Activated CD4-positive, alpha-beta T cell treated with anti-CD3 and anti-CD28 coated beads for 36 hours (primary cell): ENCODE measurements around the gene KCNH5. TPM values are rescaled to one million over a fixed set of nuclear protein-coding genes. Genes with fewer than 3 reads are reported as not detected.
A peak's percentile ranks its signal among the peaks of the same experiment; 100 is the strongest.

Experiments used
- ATAC-seq: fragments of 200-7000 bp; cut with Tn5 transposase; one replicate; pipeline ENCODE4 v1.10.0; 2021; ENCODE audit warnings: mild to moderate bottlenecking, moderate library complexity
- CTCF ChIA-PET: fragments of 350-600 bp; sonication (Branson Sonifier 250); formaldehyde crosslinking; loops from one replicate; lab custom pipeline; 2021; ENCODE audit warnings: antibody characterized with exemption; lab: Charles Lee
- POLR2A ChIA-PET: fragments of 350-600 bp; sonication (Branson Sonifier 250); formaldehyde crosslinking; loops from one replicate; lab custom pipeline; 2021; ENCODE audit warnings: antibody characterized with exemption, inconsistent platforms; lab: Charles Lee
- DNase-seq: peaks from one replicate; pipeline ENCODE4 v3.0.0-alpha.2; 2020
- H3K27ac Mint-ChIP-seq: one replicate; pipeline ENCODE4 v1.8.0; 2021; ENCODE audit warnings: mixed read lengths
- H3K27me3 Mint-ChIP-seq: one replicate; pipeline ENCODE4 v1.8.0; 2021; ENCODE audit warnings: mixed read lengths
- H3K36me3 Mint-ChIP-seq: one replicate; pipeline ENCODE4 v1.8.0; 2021; ENCODE audit warnings: low read depth, mixed read lengths
- H3K4me1 Mint-ChIP-seq: one replicate; pipeline ENCODE4 v1.8.0; 2021; ENCODE audit warnings: mixed read lengths
- H3K4me3 Mint-ChIP-seq: one replicate; pipeline ENCODE4 v1.8.0; 2021; ENCODE audit warnings: mild to moderate bottlenecking, moderate library complexity, mixed read lengths
- H3K9me3 Mint-ChIP-seq: one replicate; pipeline ENCODE4 v1.8.0; 2021; ENCODE audit warnings: low read depth, mixed read lengths
- intact Hi-C, 2 experiments: fragments of 100-400 bp; cut with DNase I in 1 of 2; cut with micrococcal nuclease in 1 of 2; formaldehyde crosslinking; loops; one replicate each; pipeline versions ENCODE4 v1.14.2 to v1.15.1; 2022 to 2024; cut with DNase I, micrococcal nuclease
- total RNA-seq, 2 experiments: library from RNA; stranded (reverse); gene quantifications; one replicate each; pipeline ENCODE4 v1.2.3, GENCODE V29; 2021

KCNH5 gene, protein sequence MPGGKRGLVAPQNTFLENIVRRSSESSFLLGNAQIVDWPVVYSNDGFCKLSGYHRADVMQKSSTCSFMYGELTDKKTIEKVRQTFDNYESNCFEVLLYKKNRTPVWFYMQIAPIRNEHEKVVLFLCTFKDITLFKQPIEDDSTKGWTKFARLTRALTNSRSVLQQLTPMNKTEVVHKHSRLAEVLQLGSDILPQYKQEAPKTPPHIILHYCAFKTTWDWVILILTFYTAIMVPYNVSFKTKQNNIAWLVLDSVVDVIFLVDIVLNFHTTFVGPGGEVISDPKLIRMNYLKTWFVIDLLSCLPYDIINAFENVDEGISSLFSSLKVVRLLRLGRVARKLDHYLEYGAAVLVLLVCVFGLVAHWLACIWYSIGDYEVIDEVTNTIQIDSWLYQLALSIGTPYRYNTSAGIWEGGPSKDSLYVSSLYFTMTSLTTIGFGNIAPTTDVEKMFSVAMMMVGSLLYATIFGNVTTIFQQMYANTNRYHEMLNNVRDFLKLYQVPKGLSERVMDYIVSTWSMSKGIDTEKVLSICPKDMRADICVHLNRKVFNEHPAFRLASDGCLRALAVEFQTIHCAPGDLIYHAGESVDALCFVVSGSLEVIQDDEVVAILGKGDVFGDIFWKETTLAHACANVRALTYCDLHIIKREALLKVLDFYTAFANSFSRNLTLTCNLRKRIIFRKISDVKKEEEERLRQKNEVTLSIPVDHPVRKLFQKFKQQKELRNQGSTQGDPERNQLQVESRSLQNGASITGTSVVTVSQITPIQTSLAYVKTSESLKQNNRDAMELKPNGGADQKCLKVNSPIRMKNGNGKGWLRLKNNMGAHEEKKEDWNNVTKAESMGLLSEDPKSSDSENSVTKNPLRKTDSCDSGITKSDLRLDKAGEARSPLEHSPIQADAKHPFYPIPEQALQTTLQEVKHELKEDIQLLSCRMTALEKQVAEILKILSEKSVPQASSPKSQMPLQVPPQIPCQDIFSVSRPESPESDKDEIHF
- total RNA-seq: not detected

DNA sequence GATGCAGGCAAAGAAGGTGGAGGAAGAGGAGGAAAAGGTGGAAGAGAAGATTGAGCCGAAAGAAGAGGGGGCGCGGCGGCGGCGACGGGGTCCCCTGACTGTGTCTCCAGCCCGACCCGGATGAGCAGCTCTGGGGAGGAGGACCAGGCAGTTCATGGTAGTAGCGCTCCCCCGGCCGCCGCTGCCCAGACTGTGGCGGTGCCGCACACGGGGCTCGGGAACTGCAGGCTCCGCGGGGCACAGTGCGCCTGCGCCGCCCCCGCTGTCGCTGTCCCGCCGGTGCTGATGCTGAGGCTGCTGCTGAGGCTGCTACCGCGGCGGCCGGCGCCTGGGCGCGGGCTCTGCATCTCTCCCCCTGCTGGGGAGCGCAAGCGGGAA is at the start of gene KCNH5:
KCNH5 (minus strand) TSS at position 225 of the 378 bp plus-strand sequence. CDS start 272 bp downstream, outside the sequence.
- no peak within 1 kb of the TSS for H3K4me3 Mint-ChIP-seq
- no peaks in the 10 kb centered on the region for H3K9me3 Mint-ChIP-seq
- peaks cover 36% of the 10 kb centered on the region for H3K27me3 Mint-ChIP-seq
- H3K27ac Mint-ChIP-seq: no peak within 1 kb of the TSS
- H3K4me1 Mint-ChIP-seq: no peaks in the 10 kb centered on the region
- no peaks in the 10 kb centered on the region for H3K36me3 Mint-ChIP-seq
- DNase-seq (peak; percentile 54), ATAC-seq (peak; percentile 80)
- intact Hi-C loops: loop anchor here in 1 of 2 experiments (10.0 kb wide), 1 partner anchor 880 kb away; no protein-coding TSS in a partner anchor
- ChIA-PET POLR2A (no interaction called here), CTCF (no interaction called here)

DNA sequence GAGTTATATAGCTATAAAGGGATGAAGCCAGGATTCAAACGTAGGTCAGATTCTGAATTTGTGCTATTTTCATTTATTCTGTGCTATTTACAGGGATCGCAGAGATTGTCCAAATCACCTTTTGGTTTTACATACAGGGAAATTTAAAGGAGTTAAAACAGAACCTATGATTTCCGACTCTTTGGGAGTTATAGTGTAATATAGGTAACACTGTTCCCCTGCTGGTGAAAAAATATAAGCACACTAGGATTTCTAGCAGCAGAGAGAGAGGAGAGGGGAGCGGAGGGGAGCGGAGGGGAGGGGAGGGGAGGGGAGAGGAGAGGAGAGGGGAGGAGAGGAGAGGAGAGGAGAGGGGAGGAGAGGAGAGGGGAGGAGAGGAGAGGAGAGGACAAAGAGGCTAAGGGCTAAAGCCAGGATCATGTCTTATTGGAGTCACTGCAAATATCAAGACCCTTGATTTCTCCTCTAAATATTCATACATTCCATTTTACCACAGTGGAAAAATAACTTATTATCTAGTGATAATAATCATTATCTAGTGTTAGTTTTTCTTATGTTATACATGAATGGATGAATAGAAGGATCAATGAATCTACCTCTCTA is 46.2 kb upstream of the KCNH5 start:
- intact Hi-C loops: no loop called here
- H3K4me3 Mint-ChIP-seq: no peak overlapping the region
- ChIA-PET POLR2A (no interaction called here), CTCF (no interaction called here)
- no peak overlapping the region for H3K27ac Mint-ChIP-seq
- H3K36me3 Mint-ChIP-seq: no peaks in the 10 kb centered on the region
- H3K27me3 Mint-ChIP-seq: peaks cover 4% of the 10 kb centered on the region
- no peaks in the 10 kb centered on the region for H3K4me1 Mint-ChIP-seq
- no peak for ATAC-seq
- H3K9me3 Mint-ChIP-seq: no peaks in the 10 kb centered on the region
- DNase-seq: no peak

GRCh38 chr14:63088865-63089264 is 43.6 kb upstream of the KCNH5 start:
- Mint-ChIP-seq H3K4me3 (no peak overlapping the region), H3K27me3 (peaks cover 6% of the 10 kb centered on the region), H3K4me1 (no peaks in the 10 kb centered on the region), H3K27ac (no peak overlapping the region), H3K9me3 (peaks cover 4% of the 10 kb centered on the region), H3K36me3 (no peaks in the 10 kb centered on the region)
- POLR2A ChIA-PET: no interaction called here
- ATAC-seq: no peak
- intact Hi-C loops: no loop called here
- DNase-seq: no peak
- CTCF ChIA-PET: no interaction called here

DNA sequence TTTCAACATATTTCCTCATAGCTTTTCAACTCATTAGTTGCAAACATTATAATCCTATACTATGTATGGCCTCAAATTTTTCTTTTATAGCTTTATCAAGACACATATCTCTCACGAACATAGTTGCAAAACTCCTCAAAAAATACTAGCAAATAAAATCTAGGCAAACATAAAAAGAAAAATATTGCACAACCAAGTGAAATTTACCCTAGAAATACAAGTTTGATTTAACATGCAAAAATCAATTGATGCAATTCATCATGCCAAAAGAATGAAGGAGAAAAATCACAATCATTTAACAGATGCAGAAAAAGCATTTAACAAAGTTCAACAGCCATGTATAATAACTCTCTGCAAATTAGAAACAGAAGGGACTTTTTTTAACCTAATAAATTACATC is 33.3 kb upstream of the KCNH5 start:
- no peak for ATAC-seq
- no peak for DNase-seq
- Mint-ChIP-seq H3K4me3 (no peak overlapping the region), H3K27me3 (no peaks in the 10 kb centered on the region), H3K4me1 (no peaks in the 10 kb centered on the region), H3K36me3 (no peaks in the 10 kb centered on the region), H3K9me3 (peaks cover 2% of the 10 kb centered on the region), H3K27ac (no peak overlapping the region)
- ChIA-PET CTCF (no interaction called here), POLR2A (no interaction called here)
- intact Hi-C loops: no loop called here

GRCh38 chr14:63076488-63076887 is 31.2 kb upstream of the KCNH5 start:
- no peak for ATAC-seq
- H3K36me3 Mint-ChIP-seq: no peaks in the 10 kb centered on the region
- ChIA-PET POLR2A (no interaction called here), CTCF (no interaction called here)
- no peaks in the 10 kb centered on the region for H3K4me1 Mint-ChIP-seq
- no peak for DNase-seq
- no peak overlapping the region for H3K27ac Mint-ChIP-seq
- intact Hi-C loops: no loop called here
- H3K4me3 Mint-ChIP-seq: no peak overlapping the region
- no peaks in the 10 kb centered on the region for H3K27me3 Mint-ChIP-seq
- peaks cover 2% of the 10 kb centered on the region for H3K9me3 Mint-ChIP-seq

DNA sequence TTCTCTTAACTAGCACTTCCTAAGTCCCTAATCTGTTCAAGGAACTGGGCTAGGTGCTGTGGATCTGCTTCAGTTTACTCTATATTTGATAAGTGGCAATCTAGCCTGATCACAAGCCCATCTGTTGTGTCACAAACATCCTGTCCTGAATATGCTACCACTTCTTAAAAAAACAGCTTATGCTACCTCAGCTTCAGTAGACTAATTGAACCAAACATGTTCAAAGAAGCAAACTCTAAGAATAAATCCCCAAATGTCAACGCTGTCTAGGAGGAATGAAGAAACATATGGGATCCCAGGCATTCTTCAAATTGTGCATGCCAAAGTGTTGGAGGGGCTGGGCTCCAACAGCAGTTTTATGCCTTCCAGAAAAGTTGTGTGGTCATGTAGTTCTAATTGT is 10.4 kb upstream of the KCNH5 start:
- Mint-ChIP-seq H3K9me3 (no peaks in the 10 kb centered on the region), H3K4me1 (no peaks in the 10 kb centered on the region), H3K27ac (no peak overlapping the region), H3K36me3 (no peaks in the 10 kb centered on the region), H3K4me3 (no peak overlapping the region), H3K27me3 (peaks cover 3% of the 10 kb centered on the region)
- intact Hi-C loops: no loop called here
- ATAC-seq (no peak), DNase-seq (no peak)
- CTCF ChIA-PET: no interaction called here
- POLR2A ChIA-PET: no interaction called here

DNA sequence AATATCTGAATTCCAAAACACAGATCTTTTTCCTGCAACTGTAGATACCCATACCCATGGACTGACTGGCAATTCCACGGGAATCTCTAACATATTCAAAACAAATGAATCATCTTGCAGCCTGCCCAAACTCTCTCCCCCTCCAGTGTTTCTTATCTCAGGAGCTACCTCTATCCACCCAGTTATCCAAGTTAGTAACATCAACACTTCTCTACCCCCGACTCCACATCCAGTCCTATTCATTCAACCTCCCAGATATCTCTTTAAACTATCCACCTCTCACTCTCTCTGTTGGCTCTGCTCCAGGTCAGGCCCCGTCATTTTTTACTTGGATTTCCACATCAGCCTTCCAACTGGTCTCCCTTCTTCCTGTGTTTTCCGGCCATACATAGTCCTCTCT is 6.7 kb upstream of the KCNH5 start:
- no peaks in the 10 kb centered on the region for H3K9me3 Mint-ChIP-seq
- ATAC-seq: no peak
- no peak for DNase-seq
- H3K27me3 Mint-ChIP-seq: peaks cover 17% of the 10 kb centered on the region
- ChIA-PET POLR2A (no interaction called here), CTCF (no interaction called here)
- H3K27ac Mint-ChIP-seq: no peak overlapping the region
- H3K36me3 Mint-ChIP-seq: no peaks in the 10 kb centered on the region
- H3K4me1 Mint-ChIP-seq: no peaks in the 10 kb centered on the region
- intact Hi-C loops: no loop called here
- no peak overlapping the region for H3K4me3 Mint-ChIP-seq

GRCh38 chr14:63051301-63051700 is 6.0 kb upstream of the KCNH5 start:
- H3K27me3 Mint-ChIP-seq: peaks cover 23% of the 10 kb centered on the region
- H3K4me1 Mint-ChIP-seq: no peaks in the 10 kb centered on the region
- no peak for DNase-seq
- H3K36me3 Mint-ChIP-seq: no peaks in the 10 kb centered on the region
- intact Hi-C loops: no loop called here
- H3K9me3 Mint-ChIP-seq: no peaks in the 10 kb centered on the region
- no peak overlapping the region for H3K27ac Mint-ChIP-seq
- H3K4me3 Mint-ChIP-seq: no peak overlapping the region
- CTCF ChIA-PET: no interaction called here
- no peak for ATAC-seq
- POLR2A ChIA-PET: no interaction called here

DNA sequence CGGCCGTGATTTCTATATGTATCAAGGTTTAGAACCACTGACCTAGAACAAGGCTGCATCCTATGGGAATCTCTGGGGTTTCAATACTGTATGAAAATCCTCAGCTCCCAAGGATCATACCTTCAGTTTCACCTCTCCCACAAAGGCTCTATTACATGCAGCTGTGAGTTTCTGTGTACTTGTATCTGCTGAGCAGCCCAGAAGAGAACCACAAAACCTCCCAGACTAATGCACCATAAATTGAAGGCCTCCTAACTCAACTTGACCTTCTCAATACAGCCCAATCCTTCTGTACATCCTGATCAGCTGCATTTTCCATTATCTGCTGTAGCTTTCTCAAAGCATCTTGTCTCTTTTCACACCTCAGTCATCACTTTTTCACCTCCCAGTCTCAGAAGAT is 5.4 kb upstream of the KCNH5 start:
- peaks cover 25% of the 10 kb centered on the region for H3K27me3 Mint-ChIP-seq
- intact Hi-C loops: no loop called here
- ATAC-seq: no peak
- H3K4me3 Mint-ChIP-seq: no peak overlapping the region
- no peak overlapping the region for H3K27ac Mint-ChIP-seq
- ChIA-PET CTCF (no interaction called here), POLR2A (no interaction called here)
- DNase-seq: no peak
- no peaks in the 10 kb centered on the region for H3K9me3 Mint-ChIP-seq
- no peaks in the 10 kb centered on the region for H3K36me3 Mint-ChIP-seq
- H3K4me1 Mint-ChIP-seq: no peaks in the 10 kb centered on the region

- ATAC-seq (no peak), DNase-seq (no peak)
- no peak overlapping the region for H3K27ac Mint-ChIP-seq
- peaks cover 36% of the 10 kb centered on the region for H3K27me3 Mint-ChIP-seq
- intact Hi-C loops: loop anchor here in 1 of 2 experiments (10.0 kb wide), 1 partner anchor 882 kb away; no protein-coding TSS in a partner anchor
- no peak overlapping the region for H3K4me3 Mint-ChIP-seq
- ChIA-PET CTCF (no interaction called here), POLR2A (no interaction called here)
- H3K4me1 Mint-ChIP-seq: no peaks in the 10 kb centered on the region
- no peaks in the 10 kb centered on the region for H3K9me3 Mint-ChIP-seq
- H3K36me3 Mint-ChIP-seq: no peaks in the 10 kb centered on the region
These were observed 1.3 kb upstream of the KCNH5 start for GRCh38 chr14:63046339-63047268.
